Measurements from ENCODE around the gene THBD. TPM values are rescaled to one million over a fixed set of nuclear protein-coding genes. Genes with fewer than 3 reads are reported as not detected.
A peak's percentile ranks its signal among the peaks of the same experiment; 100 is the strongest.

THBD gene
- total and polyA plus RNA-seq, 4 experiments from 2014 or later: 0.05 to 0.50 (median 0.29) TPM; not detected in 1

GRCh38 chr20:23050076-23050838, 785 bp upstream of the THBD start:
- Mint-ChIP-seq H3K4me1 (peaks cover 0 to 4% (median under 1%) of the 10 kb centered on the region in 4 donors), H3K27me3 (peaks cover 21 to 29% of the 10 kb centered on the region in 2 donors), H3K27ac (no peak overlapping the region), H3K36me3 (no peaks in the 10 kb centered on the region), H3K9me3 (peaks cover 0 to 8% (median 0%) of the 10 kb centered on the region in 8 donors), H3K4me3 (peak overlapping the region in 5 of 8 donors; percentile 10 to 77 (median 49))
- Histone ChIP-seq H3K27ac (ENCODE audit: low read depth, low read length) (no peak overlapping the region), H3K4me3 (ENCODE audit: low read length in 2 of 2) (no peak overlapping the region), H3K36me3 (ENCODE audit: insufficient read depth, low read length) (no peaks in the 10 kb centered on the region), H3K27me3 (ENCODE audit: insufficient read depth, low read length) (peaks cover 3% of the 10 kb centered on the region), H3K9me3 (ENCODE audit: control insufficient read depth in 1 of 2, low read length in 2 of 2) (no peaks in the 10 kb centered on the region), H3K4me1 (ENCODE audit: insufficient read depth, low read length) (peaks cover 6% of the 10 kb centered on the region)
- POLR2A ChIA-PET (ENCODE audit: partially characterized antibody): no interaction called here
- intact Hi-C loops (cut with micrococcal nuclease): no loop called here
- CTCF ChIA-PET (ENCODE audit: partially characterized antibody): interaction anchor here (1.5 kb wide), 1 partner anchor 187 kb away, joined by 3 read pairs; no protein-coding TSS in a partner anchor
- DNase-seq: no peak

GRCh38 chr20:23048283-23049200, 930 bp downstream of the THBD start:
- Mint-ChIP-seq H3K4me1 (peaks cover 0 to 4% (median under 1%) of the 10 kb centered on the region in 4 donors), H3K36me3 (no peaks in the 10 kb centered on the region), H3K9me3 (peaks cover 0 to 8% (median 0%) of the 10 kb centered on the region in 8 donors), H3K27ac (no peak overlapping the region), H3K27me3 (peaks cover 32 to 37% of the 10 kb centered on the region in 2 donors), H3K4me3 (peak overlapping the region in 2 of 8 donors; percentile 12 to 15)
- H3K9me3 ChIP-seq (ENCODE audit: control insufficient read depth in 1 of 2, low read length in 2 of 2): no peaks in the 10 kb centered on the region
- CTCF ChIA-PET (ENCODE audit: partially characterized antibody): interaction anchor here (1.7 kb wide), 1 partner anchor 10 kb away, joined by 5 read pairs; no protein-coding TSS in a partner anchor
- H3K27ac ChIP-seq (ENCODE audit: low read depth, low read length): no peak overlapping the region
- no peak overlapping the region for H3K4me3 ChIP-seq (ENCODE audit: low read length in 2 of 2)
- intact Hi-C loops (cut with micrococcal nuclease): no loop called here
- POLR2A ChIA-PET (ENCODE audit: partially characterized antibody): no interaction called here
- peak in 3 of 5 donors; percentile 4 to 34 (median 9) for DNase-seq
- H3K27me3 ChIP-seq (ENCODE audit: insufficient read depth, low read length): peaks cover 3% of the 10 kb centered on the region
- peaks cover 6% of the 10 kb centered on the region for H3K4me1 ChIP-seq (ENCODE audit: insufficient read depth, low read length)
- H3K36me3 ChIP-seq (ENCODE audit: insufficient read depth, low read length): no peaks in the 10 kb centered on the region

GRCh38 chr20:23047738-23048214, 1.7 kb downstream of the THBD start:
- Histone ChIP-seq H3K4me3 (ENCODE audit: low read length in 2 of 2) (no peak overlapping the region), H3K4me1 (ENCODE audit: insufficient read depth, low read length) (peaks cover 6% of the 10 kb centered on the region), H3K27ac (ENCODE audit: low read depth, low read length) (no peak overlapping the region), H3K27me3 (ENCODE audit: insufficient read depth, low read length) (peaks cover 3% of the 10 kb centered on the region), H3K36me3 (ENCODE audit: insufficient read depth, low read length) (no peaks in the 10 kb centered on the region), H3K9me3 (ENCODE audit: control insufficient read depth in 1 of 2, low read length in 2 of 2) (no peaks in the 10 kb centered on the region)
- DNase-seq: no peak
- Mint-ChIP-seq H3K27ac (no peak overlapping the region), H3K9me3 (peaks cover 0 to 7% (median 0%) of the 10 kb centered on the region in 8 donors), H3K4me3 (peak overlapping the region in 2 of 8 donors; percentile 32 to 43), H3K27me3 (peaks cover 29 to 34% of the 10 kb centered on the region in 2 donors), H3K36me3 (no peaks in the 10 kb centered on the region), H3K4me1 (peaks cover 0 to 4% (median under 1%) of the 10 kb centered on the region in 4 donors)
- CTCF ChIA-PET (ENCODE audit: partially characterized antibody): interaction anchor here (1.7 kb wide), 1 partner anchor 10 kb away, joined by 5 read pairs; no protein-coding TSS in a partner anchor
- POLR2A ChIA-PET (ENCODE audit: partially characterized antibody): no interaction called here
- intact Hi-C loops (cut with micrococcal nuclease): no loop called here

GRCh38 chr20:23047001-23047737, 2.3 kb downstream of the THBD start:
- CTCF ChIA-PET (ENCODE audit: partially characterized antibody): interaction anchor here (1.7 kb wide), 1 partner anchor 9 kb away, joined by 5 read pairs; no protein-coding TSS in a partner anchor
- Mint-ChIP-seq H3K4me1 (peaks cover 0 to 4% (median under 1%) of the 10 kb centered on the region in 4 donors), H3K27me3 (peaks cover 29% of the 10 kb centered on the region in 2 donors)

GRCh38 chr20:23046431-23046830, 3.0 kb downstream of the THBD start:
- ChIA-PET CTCF (ENCODE audit: partially characterized antibody) (no interaction called here), POLR2A (ENCODE audit: partially characterized antibody) (no interaction called here)
- no peaks in the 10 kb centered on the region for H3K9me3 ChIP-seq (ENCODE audit: control insufficient read depth in 1 of 2, low read length in 2 of 2)
- no peaks in the 10 kb centered on the region for H3K36me3 ChIP-seq (ENCODE audit: insufficient read depth, low read length)
- Mint-ChIP-seq H3K27me3 (peaks cover 26 to 28% of the 10 kb centered on the region in 2 donors), H3K4me3 (no peak overlapping the region), H3K9me3 (peaks cover 0 to 2% (median 0%) of the 10 kb centered on the region in 8 donors), H3K36me3 (no peaks in the 10 kb centered on the region), H3K27ac (no peak overlapping the region), H3K4me1 (peaks cover 0 to 4% (median under 1%) of the 10 kb centered on the region in 4 donors)
- H3K27ac ChIP-seq (ENCODE audit: low read depth, low read length): no peak overlapping the region
- no peak for DNase-seq
- intact Hi-C loops (cut with micrococcal nuclease): no loop called here
- no peak overlapping the region for H3K4me3 ChIP-seq (ENCODE audit: low read length in 2 of 2)
- H3K27me3 ChIP-seq (ENCODE audit: insufficient read depth, low read length): peaks cover 3% of the 10 kb centered on the region
- peaks cover 6% of the 10 kb centered on the region for H3K4me1 ChIP-seq (ENCODE audit: insufficient read depth, low read length)

More at GRCh38 chr20:23047001-23047737, 2.3 kb downstream of the THBD start:
- H3K4me3 Mint-ChIP-seq: peak overlapping the region in 5 of 8 donors; percentile 23 to 44 (median 36)
- Histone ChIP-seq H3K4me3 (ENCODE audit: low read length in 2 of 2) (no peak overlapping the region), H3K27me3 (ENCODE audit: insufficient read depth, low read length) (peaks cover 3% of the 10 kb centered on the region), H3K27ac (ENCODE audit: low read depth, low read length) (no peak overlapping the region), H3K4me1 (ENCODE audit: insufficient read depth, low read length) (peaks cover 6% of the 10 kb centered on the region), H3K9me3 (ENCODE audit: control insufficient read depth in 1 of 2, low read length in 2 of 2) (no peaks in the 10 kb centered on the region), H3K36me3 (ENCODE audit: insufficient read depth, low read length) (no peaks in the 10 kb centered on the region)
- H3K27ac Mint-ChIP-seq: no peak overlapping the region
- intact Hi-C loops (cut with micrococcal nuclease): no loop called here
- POLR2A ChIA-PET (ENCODE audit: partially characterized antibody): no interaction called here
- DNase-seq: no peak
- H3K36me3 Mint-ChIP-seq: no peaks in the 10 kb centered on the region
- H3K9me3 Mint-ChIP-seq: peaks cover 0 to 2% (median 0%) of the 10 kb centered on the region in 8 donors

- Histone ChIP-seq H3K4me1 (ENCODE audit: insufficient read depth, low read length) (no peaks in the 10 kb centered on the region), H3K4me3 (ENCODE audit: low read length in 2 of 2) (no peak overlapping the region), H3K36me3 (ENCODE audit: insufficient read depth, low read length) (no peaks in the 10 kb centered on the region), H3K27ac (ENCODE audit: low read depth, low read length) (no peak overlapping the region), H3K27me3 (ENCODE audit: insufficient read depth, low read length) (peaks cover 3% of the 10 kb centered on the region), H3K9me3 (ENCODE audit: control insufficient read depth in 1 of 2, low read length in 2 of 2) (no peaks in the 10 kb centered on the region)
- intact Hi-C loops (cut with micrococcal nuclease): no loop called here
- no peak for DNase-seq
- ChIA-PET POLR2A (ENCODE audit: partially characterized antibody) (no interaction called here), CTCF (ENCODE audit: partially characterized antibody) (no interaction called here)
- Mint-ChIP-seq H3K27ac (no peak overlapping the region), H3K9me3 (peaks cover 0 to 4% (median 0%) of the 10 kb centered on the region in 8 donors), H3K4me1 (no peaks in the 10 kb centered on the region), H3K4me3 (no peak overlapping the region), H3K36me3 (no peaks in the 10 kb centered on the region), H3K27me3 (peaks cover 22 to 34% of the 10 kb centered on the region in 2 donors)
These were observed 6.1 kb downstream of the THBD start for GRCh38 chr20:23043376-23043775.
